ENCODE data around the gene SPATA31D1.

The SPATA31D1 gene

GRCh38 chr9:82022121-82022520 lies 33.5 kb downstream of the SPATA31D1 start:
- no peak for DNase-seq (ENCODE audit: low read depth)

GRCh38 chr9:82024908-82025307 lies 36.3 kb downstream of the SPATA31D1 start:
- DNase-seq (ENCODE audit: low read depth): peak; percentile 24

GRCh38 chr9:82031538-82032280 lies 43.1 kb downstream of the SPATA31D1 start:
- DNase-seq (ENCODE audit: low read depth): peak; percentile 91

GRCh38 chr9:82034956-82035731 lies 46.6 kb downstream of the SPATA31D1 start:
- peak; percentile 5 for DNase-seq (ENCODE audit: low read depth)

GRCh38 chr9:82036086-82036485 lies 47.5 kb downstream of the SPATA31D1 start:
- DNase-seq (ENCODE audit: low read depth): no peak

GRCh38 chr9:82037126-82037525 lies 48.6 kb downstream of the SPATA31D1 start:
- DNase-seq (ENCODE audit: low read depth): peak; percentile 73

GRCh38 chr9:82038897-82039296 lies 50.3 kb downstream of the SPATA31D1 start:
- DNase-seq (ENCODE audit: low read depth): no peak

All from amniotic epithelial cell (primary cell).